Thyroid gland (tissue), 4 donors: ENCODE measurements around the gene ACADSB. TPM values are rescaled to one million over a fixed set of nuclear protein-coding genes. Genes with fewer than 3 reads are reported as not detected.

Experiments
- DNase-seq, 2 donors: peaks; one replicate each; pipeline ENCODE4 v3.0.0-alpha.2; 2019
- H3K27ac ChIP-seq, 3 donors: fragments of 200-600 bp; sonication (generic); 1 replicate in 2 of 3; 2 replicates in 1 of 3; pipeline ENCODE4 v1.5.1; 2016 to 2019; ENCODE audit warnings: mild to moderate bottlenecking in 1 of 3, moderate library complexity in 1 of 3
- H3K27me3 ChIP-seq: fragments of 200-600 bp; sonication (generic); one replicate; pipeline ENCODE4 v1.5.1; 2019
- H3K36me3 ChIP-seq, 2 donors: fragments of 200-600 bp; sonication (generic); one replicate each; pipeline ENCODE4 v1.5.1; 2016 to 2019
- H3K4me1 ChIP-seq, 2 donors: fragments of 200-600 bp; sonication (generic); one replicate each; pipeline ENCODE4 v1.5.1; 2017 to 2019
- H3K4me3 ChIP-seq, 3 donors: fragments of 200-600 bp; sonication (generic); replicated peaks in 1 of 3; 1 replicate in 2 of 3; 2 replicates in 1 of 3; pipeline ENCODE4 v1.5.1; 2016; ENCODE audit warnings: mild to moderate bottlenecking in 1 of 3
- H3K9me3 ChIP-seq: fragments of 200-600 bp; sonication (generic); one replicate; pipeline ENCODE4 v1.5.1; 2017
- POLR2A ChIP-seq, 2 donors: fragments of 450-650 bp; IDR thresholded peaks; one replicate each; pipeline ENCODE4 v1.6.1; 2017; ENCODE audit warnings: antibody characterized with exemption in 2 of 2, mild to moderate bottlenecking in 2 of 2, moderate library complexity in 1 of 2
- WGBS, 2 donors: methylation state at CpG; one replicate each; pipeline ENCODE4 v1.1.5; 2017; 5-methylcytosine and 5-hydroxymethylcytosine counted together
- intact Hi-C: fragments of 100-400 bp; cut with DNase I; formaldehyde crosslinking; loops from one replicate; pipeline ENCODE4 v1.15.1; 2023
- total RNA-seq, 4 donors: library from RNA; depleted of rRNA; stranded (reverse); fragments of >200 nt; gene quantifications; one replicate each; pipeline ENCODE4 v1.2.3, GENCODE V29; 2016
- TF ChIP-seq, protein P1 (sequence below), 6 experiments: fragments of 200-600 bp in 3 of 6; fragments of 450-650 bp in 3 of 6; sonication (generic) in 3 of 6; IDR thresholded peaks; one replicate each; pipeline ENCODE4 v1.5.1; 2016 to 2019; ENCODE audit warnings: antibody characterized with exemption in 6 of 6, mild to moderate bottlenecking in 2 of 6, inconsistent platforms in 1 of 6, moderate library complexity in 1 of 6

The ACADSB gene
- total RNA-seq, 4 donors from 2014 or later: 14.4 to 23.8 (median 17.5) TPM

DNA sequence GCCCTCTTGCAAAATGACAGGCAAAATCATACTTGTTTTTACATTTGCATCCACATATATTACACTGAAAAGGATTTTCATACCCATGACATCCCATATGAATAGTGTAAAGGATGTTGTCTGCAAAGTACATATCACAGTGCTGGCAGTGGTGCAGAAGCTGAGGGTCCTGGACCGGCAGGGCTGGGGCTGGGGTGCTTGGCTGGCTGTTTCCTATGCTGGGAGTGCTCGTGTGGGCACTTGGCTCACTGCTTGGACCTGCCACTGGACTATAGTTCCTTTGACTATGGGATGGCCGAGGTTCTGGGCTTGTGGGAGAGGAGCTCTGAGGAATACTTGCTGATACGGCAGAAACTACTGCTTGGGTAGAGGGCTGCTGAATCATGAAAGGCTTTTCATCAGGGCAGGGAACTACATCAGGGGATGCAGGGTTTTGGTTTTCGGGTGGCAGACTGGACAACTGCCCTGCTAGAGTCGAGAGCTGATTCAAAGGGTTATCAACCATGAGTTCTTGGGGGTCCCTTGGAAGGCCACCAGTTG, 14.9 kb upstream of the ACADSB start:
- H3K9me3 ChIP-seq: no peaks in the 10 kb centered on the region
- peaks cover 19 to 20% of the 10 kb centered on the region in 2 donors for H3K36me3 ChIP-seq
- WGBS, 2 donors: 93 to 97% methylated on average over 6 of the region's 6 CpGs
- no peaks in the 10 kb centered on the region for H3K27me3 ChIP-seq
- no peaks in the 10 kb centered on the region for H3K4me1 ChIP-seq
- DNase-seq: no peak
- H3K4me3 ChIP-seq: no peak overlapping the region
- intact Hi-C loops: no loop called here
- TF ChIP-seq, protein P1, sequence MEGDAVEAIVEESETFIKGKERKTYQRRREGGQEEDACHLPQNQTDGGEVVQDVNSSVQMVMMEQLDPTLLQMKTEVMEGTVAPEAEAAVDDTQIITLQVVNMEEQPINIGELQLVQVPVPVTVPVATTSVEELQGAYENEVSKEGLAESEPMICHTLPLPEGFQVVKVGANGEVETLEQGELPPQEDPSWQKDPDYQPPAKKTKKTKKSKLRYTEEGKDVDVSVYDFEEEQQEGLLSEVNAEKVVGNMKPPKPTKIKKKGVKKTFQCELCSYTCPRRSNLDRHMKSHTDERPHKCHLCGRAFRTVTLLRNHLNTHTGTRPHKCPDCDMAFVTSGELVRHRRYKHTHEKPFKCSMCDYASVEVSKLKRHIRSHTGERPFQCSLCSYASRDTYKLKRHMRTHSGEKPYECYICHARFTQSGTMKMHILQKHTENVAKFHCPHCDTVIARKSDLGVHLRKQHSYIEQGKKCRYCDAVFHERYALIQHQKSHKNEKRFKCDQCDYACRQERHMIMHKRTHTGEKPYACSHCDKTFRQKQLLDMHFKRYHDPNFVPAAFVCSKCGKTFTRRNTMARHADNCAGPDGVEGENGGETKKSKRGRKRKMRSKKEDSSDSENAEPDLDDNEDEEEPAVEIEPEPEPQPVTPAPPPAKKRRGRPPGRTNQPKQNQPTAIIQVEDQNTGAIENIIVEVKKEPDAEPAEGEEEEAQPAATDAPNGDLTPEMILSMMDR (IDR thresholded peaks at IDR 0.05): no peak
- no peak for TF ChIP-seq POLR2A (IDR thresholded peaks at IDR 0.05)
- no peak overlapping the region for H3K27ac ChIP-seq

GRCh38 chr10:122995936-122996335, 12.9 kb upstream of the ACADSB start:
- TF ChIP-seq POLR2A (IDR thresholded peaks at IDR 0.05): no peak
- TF ChIP-seq, protein P1 (IDR thresholded peaks at IDR 0.05): no peak
- no peak for DNase-seq
- H3K9me3 ChIP-seq: no peaks in the 10 kb centered on the region
- H3K4me3 ChIP-seq: no peak overlapping the region
- peaks cover 0 to 5% of the 10 kb centered on the region in 2 donors for H3K4me1 ChIP-seq
- H3K27me3 ChIP-seq: no peaks in the 10 kb centered on the region
- intact Hi-C loops: no loop called here
- no peak overlapping the region for H3K27ac ChIP-seq
- 93% methylated on average over 4 of the region's 4 CpGs for WGBS, 2 donors
- H3K36me3 ChIP-seq: peaks cover 19 to 20% of the 10 kb centered on the region in 2 donors

GRCh38 chr10:122997864-122998263, 10.9 kb upstream of the ACADSB start:
- no peak overlapping the region for H3K4me3 ChIP-seq
- WGBS, 2 donors: 84 to 88% methylated on average over 3 of the region's 3 CpGs
- H3K9me3 ChIP-seq: no peaks in the 10 kb centered on the region
- peaks cover 19 to 20% of the 10 kb centered on the region in 2 donors for H3K36me3 ChIP-seq
- no peak overlapping the region for H3K27ac ChIP-seq
- H3K4me1 ChIP-seq: peaks cover 0 to 5% of the 10 kb centered on the region in 2 donors
- H3K27me3 ChIP-seq: no peaks in the 10 kb centered on the region
- TF ChIP-seq, protein P1 (IDR thresholded peaks at IDR 0.05): no peak
- no peak for TF ChIP-seq POLR2A (IDR thresholded peaks at IDR 0.05)
- no peak for DNase-seq
- intact Hi-C loops: no loop called here

GRCh38 chr10:122998360-122998917, 10.4 kb upstream of the ACADSB start:
- WGBS, 2 donors: 92 to 95% methylated on average over 6 of the region's 6 CpGs
- no peaks in the 10 kb centered on the region for H3K27me3 ChIP-seq
- peaks cover 16 to 19% of the 10 kb centered on the region in 2 donors for H3K36me3 ChIP-seq
- intact Hi-C loops: no loop called here
- H3K4me3 ChIP-seq: no peak overlapping the region
- H3K4me1 ChIP-seq: peaks cover 0 to 5% of the 10 kb centered on the region in 2 donors
- no peaks in the 10 kb centered on the region for H3K9me3 ChIP-seq
- H3K27ac ChIP-seq: no peak overlapping the region
- DNase-seq: no peak
- TF ChIP-seq, protein P1 (IDR thresholded peaks at IDR 0.05): no peak

DNA sequence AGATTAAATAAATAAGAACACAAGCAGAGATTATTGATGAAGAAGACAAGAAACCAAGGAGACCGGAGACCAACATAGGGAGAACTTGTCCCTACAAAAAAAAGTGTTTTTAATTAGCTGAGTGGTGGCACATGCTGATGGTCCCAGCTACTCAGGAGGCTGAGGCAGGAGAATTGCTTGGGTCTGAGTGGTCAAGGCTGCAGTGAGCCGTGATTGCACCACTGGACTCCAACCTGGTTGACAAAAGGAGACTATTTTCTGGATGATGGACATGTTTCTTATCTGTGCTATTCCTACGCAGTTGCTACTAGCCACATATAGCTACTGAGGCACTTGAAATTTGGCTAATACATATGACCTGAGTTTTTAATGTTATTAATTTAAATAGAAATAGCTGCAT, 9.9 kb upstream of the ACADSB start:
- Histone ChIP-seq H3K4me3 (no peak overlapping the region), H3K9me3 (no peaks in the 10 kb centered on the region), H3K27ac (no peak overlapping the region), H3K27me3 (no peaks in the 10 kb centered on the region), H3K4me1 (peaks cover 0 to 5% of the 10 kb centered on the region in 2 donors), H3K36me3 (peaks cover 12 to 15% of the 10 kb centered on the region in 2 donors)
- intact Hi-C loops: no loop called here
- WGBS, 2 donors: 95 to 98% methylated on average over 3 of the region's 3 CpGs
- no peak for DNase-seq
- TF ChIP-seq, protein P1 (IDR thresholded peaks at IDR 0.05): no peak
- no peak for TF ChIP-seq POLR2A (IDR thresholded peaks at IDR 0.05)
